GM23338 (cell line): ENCODE data around the gene PER2. TPM values are rescaled to one million over a fixed set of nuclear protein-coding genes. Genes with fewer than 3 reads are reported as not detected.

Experiments
- ATAC-seq: fragments of 200-7000 bp; cut with Tn5 transposase; 3 replicates; pipeline ENCODE4 v1.9.1; 2020
- DNase-seq: peaks from one replicate; pipeline ENCODE4 v3.0.0-alpha.2; 2015; ENCODE audit warnings: low spot score
- H2AFZ ChIP-seq: fragments of 200-600 bp; sonication (generic); 2 replicates; pipeline ENCODE4 v1.8.0; 2016; ENCODE audit warnings: antibody characterized with exemption, mild to moderate bottlenecking, moderate library complexity
- H3F3A ChIP-seq: fragments of 200-600 bp; sonication (generic); replicated peaks from 2 replicates; pipeline ENCODE4 v1.8.0; 2017; ENCODE audit warnings: antibody characterized with exemption, mixed run types, low read depth
- H3K27ac ChIP-seq: fragments of 200-600 bp; sonication (generic); 2 replicates; pipeline ENCODE4 v1.6.1; 2016; ENCODE audit warnings: low read depth
- H3K27me3 ChIP-seq: fragments of 200-600 bp; sonication (generic); 2 replicates; pipeline ENCODE4 v1.8.0; 2016; ENCODE audit warnings: mild to moderate bottlenecking, mixed run types, moderate library complexity; ENCODE audit not compliant: insufficient read depth
- H3K36me3 ChIP-seq: fragments of 200-600 bp; sonication (generic); 2 replicates; pipeline ENCODE4 v1.8.0; 2016; ENCODE audit warnings: mild to moderate bottlenecking; ENCODE audit not compliant: insufficient read depth
- H3K4me1 ChIP-seq: fragments of 200-600 bp; sonication (generic); 2 replicates; pipeline ENCODE4 v1.8.0; 2016; ENCODE audit warnings: mild to moderate bottlenecking, moderate library complexity; ENCODE audit not compliant: insufficient read depth
- H3K4me2 ChIP-seq: fragments of 200-600 bp; sonication (generic); 2 replicates; pipeline ENCODE4 v1.7.1; 2017; ENCODE audit warnings: mixed run types
- H3K4me3 ChIP-seq: fragments of 200-600 bp; sonication (generic); 2 replicates; pipeline ENCODE4 v1.6.1; 2016; ENCODE audit warnings: mixed run types
- H3K79me2 ChIP-seq: fragments of 200-600 bp; sonication (generic); replicated peaks from 2 replicates; pipeline ENCODE4 v1.8.0; 2017; ENCODE audit warnings: mild to moderate bottlenecking; ENCODE audit not compliant: insufficient read depth
- H3K9me2 ChIP-seq: fragments of 200-600 bp; sonication (generic); 2 replicates; pipeline ENCODE4 v1.8.0; 2017; ENCODE audit not compliant: insufficient read depth
- H4K20me1 ChIP-seq: fragments of 200-600 bp; sonication (generic); replicated peaks from 2 replicates; pipeline ENCODE4 v1.8.0; 2017; ENCODE audit warnings: mild to moderate bottlenecking; ENCODE audit not compliant: insufficient read depth
- H3K27ac Mint-ChIP-seq: 2 replicates; pipeline ENCODE4 v1.8.0; 2020; ENCODE audit warnings: inconsistent platforms, mild to moderate bottlenecking, moderate library complexity, mixed read lengths
- H3K27me3 Mint-ChIP-seq: 3 replicates; pipeline ENCODE4 v1.8.0; 2022; ENCODE audit warnings: low read depth, mild to moderate bottlenecking, moderate library complexity, mixed read lengths, inconsistent platforms; ENCODE audit not compliant: insufficient read depth, poor library complexity
- H3K36me3 Mint-ChIP-seq: 3 replicates; pipeline ENCODE4 v1.8.0; 2021; ENCODE audit warnings: low read depth, mild to moderate bottlenecking, inconsistent platforms, moderate library complexity, mixed read lengths
- H3K4me1 Mint-ChIP-seq: 3 replicates; pipeline ENCODE4 v1.8.0; 2020; ENCODE audit warnings: mild to moderate bottlenecking, inconsistent platforms, mixed read lengths
- H3K4me3 Mint-ChIP-seq: 3 replicates; pipeline ENCODE4 v1.8.0; 2021; ENCODE audit warnings: moderate library complexity, mild to moderate bottlenecking, inconsistent platforms, mixed read lengths
- H3K9me3 Mint-ChIP-seq: 3 replicates; pipeline ENCODE4 v1.8.0; 2020; ENCODE audit warnings: moderate library complexity, mild to moderate bottlenecking, inconsistent platforms, mixed read lengths
- CREB1 ChIP-seq: fragments of 250-450 bp; sonication (Bioruptor Pico); IDR thresholded peaks from 2 replicates; pipeline ENCODE4 v1.5.0; 2020; ENCODE audit warnings: low read depth, mild to moderate bottlenecking, moderate library complexity
- EZH2 ChIP-seq: fragments of 200-600 bp; sonication (generic); IDR thresholded peaks from one replicate; pipeline ENCODE4 v1.8.0; 2017; ENCODE audit warnings: antibody characterized with exemption, mild to moderate bottlenecking, low read depth; ENCODE audit not compliant: unreplicated experiment
- JUNB ChIP-seq: IDR thresholded peaks from one replicate; pipeline ENCODE4 v1.6.1; 2016; ENCODE audit warnings: antibody characterized with exemption; ENCODE audit not compliant: unreplicated experiment
- NANOG ChIP-seq: IDR thresholded peaks from 2 replicates; pipeline ENCODE4 v1.6.1; 2016; ENCODE audit warnings: antibody characterized with exemption, borderline replicate concordance
- POLR2AphosphoS5 ChIP-seq: IDR thresholded peaks from 2 replicates; pipeline ENCODE4 v1.6.1; 2016; ENCODE audit warnings: antibody characterized with exemption, low read depth
- STAT1 ChIP-seq: IDR thresholded peaks from one replicate; pipeline ENCODE4 v1.6.1; 2016; ENCODE audit warnings: antibody characterized with exemption; ENCODE audit not compliant: unreplicated experiment
- ZNF114 ChIP-seq: fragments of 250-450 bp; sonication (Bioruptor Pico); IDR thresholded peaks from 2 replicates; pipeline ENCODE4 v1.5.0; 2020; ENCODE audit warnings: mild to moderate bottlenecking, moderate library complexity
- ZNF331 ChIP-seq: fragments of 250-450 bp; sonication (Bioruptor Pico); IDR thresholded peaks from 2 replicates; pipeline ENCODE4 v1.5.0; 2020; ENCODE audit warnings: low read depth, mild to moderate bottlenecking, moderate library complexity
- ZNF462 ChIP-seq: fragments of 250-450 bp; sonication (Bioruptor Pico); IDR thresholded peaks from 2 replicates; pipeline ENCODE4 v1.5.0; 2020; ENCODE audit warnings: mild to moderate bottlenecking, moderate library complexity
- polyA plus RNA-seq: library from polyadenylated mRNA; unstranded; fragments of >200 nt; fragmentation: Nextera tagmentation; extraction: Ambion mirVana; gene quantifications from 2 replicates; pipeline ENCODE4 v1.2.1, GENCODE V29; 2016
- total RNA-seq: library from RNA; depleted of rRNA; stranded (reverse); fragments of >200 nt; shearing (Covaris generic); gene quantifications from 2 replicates; pipeline ENCODE4 v1.2.3, GENCODE V29; 2014

Gene PER2
- total and polyA plus RNA-seq, 2 experiments from 2014 or later: 2.2 to 4.6 TPM

DNA sequence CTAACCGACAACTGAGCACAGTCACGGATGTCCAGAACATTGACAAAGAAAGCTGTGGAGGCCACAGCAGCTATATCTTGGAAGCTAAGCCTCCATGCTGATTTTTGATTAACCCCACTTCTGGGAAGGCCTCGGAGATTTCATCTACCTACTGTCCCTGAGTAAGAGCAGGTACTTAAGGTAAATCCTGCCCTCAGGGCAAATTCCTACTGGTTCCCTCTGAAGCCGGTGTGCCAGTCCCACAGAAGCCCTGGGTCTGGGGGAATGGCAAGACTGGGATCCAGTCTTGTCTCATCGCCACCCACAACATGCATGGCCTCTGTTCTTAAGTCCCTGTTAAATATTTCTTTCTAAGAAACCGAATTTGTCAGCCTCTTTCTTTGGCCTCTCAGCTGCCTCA is 18.7 kb downstream of the PER2 start:
- H4K20me1 ChIP-seq: no peaks in the 10 kb centered on the region; the same call in 1 of the 2 replicates
- H3K36me3 Mint-ChIP-seq: peaks cover 2% of the 10 kb centered on the region; the same call in 2 of the 3 replicates
- no peaks in the 10 kb centered on the region for H3K4me1 ChIP-seq
- H3K4me2 ChIP-seq: no peak overlapping the region
- no peaks in the 10 kb centered on the region for H3K27me3 ChIP-seq
- H3K27me3 Mint-ChIP-seq: peaks cover 2% of the 10 kb centered on the region
- ATAC-seq (no peak), DNase-seq (no peak)
- H3K4me1 Mint-ChIP-seq: no peaks in the 10 kb centered on the region
- no peak overlapping the region for H3K27ac ChIP-seq
- no peaks in the 10 kb centered on the region for H3K36me3 ChIP-seq
- no peak overlapping the region for H3K4me3 Mint-ChIP-seq
- H3K27ac Mint-ChIP-seq: no peak overlapping the region
- H3K9me2 ChIP-seq: no peaks in the 10 kb centered on the region
- no peaks in the 10 kb centered on the region for H3K9me3 Mint-ChIP-seq
- H3F3A ChIP-seq: no peaks in the 10 kb centered on the region
- no peaks in the 10 kb centered on the region for H3K79me2 ChIP-seq
- TF ChIP-seq ZNF331 (CRISPR knock-in tag) (no peak), ZNF462 (CRISPR knock-in tag) (no peak), STAT1 (no peak), ZNF114 (CRISPR knock-in tag) (no peak), POLR2AphosphoS5 (no peak), EZH2 (no peak), JUNB (no peak), CREB1 (CRISPR knock-in tag) (no peak), NANOG (no peak)
- no peak overlapping the region for H2AFZ ChIP-seq
- H3K4me3 ChIP-seq: no peak overlapping the region
